NCI-H510A treated with DMSO at 0.1 percent for 48 hours (cell line): Measurements from ENCODE around the gene ARFGEF3.
"Not testable (repeated sequence)": the region's sequence is repeated elsewhere in the genome, so short reads cannot be mapped to it uniquely, and the experiment has no call there.

Experiments used
- DNase-seq: peaks from one replicate; lab custom pipeline; 2025; lab: John Stamatoyannopoulos, UW

Gene ARFGEF3

GRCh38 chr6:138211601-138212000 lies 49.9 kb downstream of the ARFGEF3 start:
- no peak for DNase-seq

GRCh38 chr6:138212530-138212929 lies 50.8 kb downstream of the ARFGEF3 start:
- DNase-seq, result not testable (repeated sequence)

DNA sequence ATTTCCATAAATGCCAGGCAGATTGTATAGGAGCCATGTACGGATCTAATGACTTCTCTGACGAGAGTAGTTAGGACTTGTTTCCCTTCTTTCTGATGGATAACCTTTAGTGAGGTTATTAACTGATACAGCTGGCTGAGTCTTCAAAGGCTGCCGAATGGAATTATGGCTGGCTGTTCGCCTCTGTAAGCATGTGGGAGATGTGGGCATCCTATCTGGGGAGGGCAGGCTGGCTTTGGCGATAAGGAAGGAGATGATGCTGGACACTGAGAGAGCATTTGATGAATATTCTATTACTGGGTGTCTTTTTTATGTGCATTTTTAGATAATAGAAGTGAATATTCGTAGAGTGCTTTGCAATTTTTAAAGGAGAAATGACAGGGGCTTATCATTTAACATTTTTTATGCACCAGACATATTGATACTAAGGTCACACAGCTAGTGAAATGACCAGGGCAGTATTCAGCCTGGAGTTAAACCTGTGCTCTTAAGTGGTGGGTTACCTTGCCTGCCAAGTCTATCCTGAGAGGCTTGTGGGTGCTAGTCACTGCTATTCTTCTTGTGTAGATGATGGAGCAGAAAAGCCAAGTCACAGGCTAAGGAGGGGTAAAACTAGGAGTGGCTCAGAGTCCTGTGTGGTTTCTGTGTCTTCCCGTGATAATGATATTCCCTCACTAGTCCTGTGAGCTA lies 53.5 kb downstream of the ARFGEF3 start:
- DNase-seq, result no peak

DNA sequence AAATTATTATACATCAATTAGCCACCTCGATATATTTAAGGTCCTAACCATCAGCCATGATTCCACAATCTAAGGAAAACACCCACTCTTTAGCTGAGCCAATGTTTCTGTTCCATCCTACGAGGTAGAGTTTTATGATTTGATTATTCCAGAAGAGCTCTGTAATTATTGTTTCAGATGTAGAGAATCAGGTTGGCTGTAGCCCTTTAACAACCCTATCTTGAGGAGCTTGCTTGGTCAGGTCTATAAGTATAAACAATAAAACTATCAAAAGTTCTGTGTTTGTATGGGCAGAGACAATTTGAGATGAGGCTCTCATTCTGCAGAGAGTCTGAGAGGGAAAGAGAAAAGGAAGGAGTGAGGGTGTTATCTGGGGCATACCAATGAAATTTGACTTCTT lies 56.7 kb downstream of the ARFGEF3 start, which contains the start of gene PBOV1:
Gene PBOV1, minus strand, starts transcription at position 43 of the 400 bp plus-strand sequence. CDS start 96 bp downstream, outside the sequence.
- DNase-seq, result no peak

DNA sequence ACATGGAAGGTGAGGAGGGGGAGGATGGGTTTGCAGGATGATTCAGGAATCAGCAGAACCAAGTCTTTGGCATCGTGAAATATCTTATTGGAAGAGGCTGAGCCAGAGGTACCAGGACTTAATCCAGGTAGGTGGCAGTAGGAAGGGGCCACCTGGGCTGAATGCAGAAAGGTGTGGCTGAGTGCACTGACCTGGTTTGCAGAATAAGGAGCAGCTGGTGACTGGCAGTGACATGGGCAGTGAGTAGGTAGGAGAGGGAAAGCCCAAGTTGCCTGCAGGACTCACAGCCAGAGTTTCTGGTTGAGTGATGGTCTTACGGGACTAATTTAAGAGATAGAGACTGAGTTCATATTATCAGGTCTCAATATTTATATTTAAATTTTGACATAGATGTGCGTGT lies 57.7 kb downstream of the ARFGEF3 start:
- peak; percentile 55 for DNase-seq

DNA sequence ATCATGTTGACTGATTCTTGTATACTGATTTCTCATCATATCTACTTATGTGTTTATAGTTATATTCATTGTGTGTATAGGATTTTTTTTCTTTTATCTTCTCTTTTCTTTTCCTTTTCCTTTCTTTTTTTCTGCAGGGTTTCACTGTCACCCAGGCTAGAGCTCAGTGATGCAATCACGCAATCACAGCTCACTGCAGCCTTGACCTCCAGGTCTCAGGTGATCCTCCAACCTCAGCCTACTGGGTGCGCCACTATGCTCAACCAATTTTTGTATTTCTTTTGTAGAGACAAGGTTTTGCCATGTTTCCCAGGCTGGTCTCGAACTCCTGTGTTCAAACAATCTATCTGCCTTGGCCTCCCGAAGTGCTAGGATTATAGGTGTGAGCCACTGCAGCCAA lies 58.2 kb downstream of the ARFGEF3 start:
- no peak for DNase-seq

GRCh38 chr6:138222901-138223546 lies 61.3 kb downstream of the ARFGEF3 start:
- peak; percentile 69 for DNase-seq

DNA sequence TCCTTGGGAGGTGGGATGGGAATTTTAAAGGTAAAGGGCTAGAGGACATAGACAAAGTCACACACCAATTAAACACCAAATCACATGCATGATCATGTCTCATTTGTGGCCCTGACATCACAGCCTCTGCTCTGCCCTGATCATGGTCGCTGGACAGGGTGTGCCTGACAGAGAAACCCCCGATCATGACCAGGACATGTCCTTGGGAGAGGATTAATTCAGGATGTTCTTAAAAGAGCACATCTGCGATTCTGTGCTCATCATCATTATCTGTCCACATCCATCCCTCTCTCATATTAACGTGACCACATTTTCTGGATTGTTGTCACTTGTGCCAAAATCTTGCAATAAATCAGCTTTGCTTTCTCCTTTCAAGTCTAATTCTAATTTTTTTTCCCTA lies 64.2 kb downstream of the ARFGEF3 start:
- DNase-seq, result no peak

- no peak for DNase-seq
Observed at GRCh38 chr6:138226700-138227315, 65.1 kb downstream of the ARFGEF3 start.

DNA sequence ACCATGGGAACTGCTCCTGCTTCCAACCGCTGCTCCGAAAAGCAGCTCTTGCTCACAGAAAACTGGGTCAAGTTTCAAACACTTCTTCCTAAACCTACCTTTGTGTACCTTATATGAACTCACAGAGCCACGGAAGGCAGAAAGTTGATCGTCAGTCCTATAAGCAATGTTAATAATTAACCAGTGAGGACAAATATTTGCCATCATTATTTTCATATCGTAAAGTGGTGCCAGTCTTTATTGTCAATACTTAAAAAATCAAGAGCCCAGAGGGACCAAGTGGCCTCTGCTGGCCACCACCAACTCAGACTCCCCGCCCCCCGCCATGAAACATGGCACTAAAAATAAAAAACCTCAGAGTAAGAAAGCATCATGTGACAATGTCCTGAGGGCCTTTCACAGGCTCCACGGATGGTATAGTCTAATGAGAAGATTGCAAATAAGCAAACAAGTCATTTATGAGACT lies 65.6 kb downstream of the ARFGEF3 start:
- DNase-seq, result peak; percentile 89

- peak; percentile 44 for DNase-seq
Observed at GRCh38 chr6:138229072-138229471, 67.3 kb downstream of the ARFGEF3 start.

DNA sequence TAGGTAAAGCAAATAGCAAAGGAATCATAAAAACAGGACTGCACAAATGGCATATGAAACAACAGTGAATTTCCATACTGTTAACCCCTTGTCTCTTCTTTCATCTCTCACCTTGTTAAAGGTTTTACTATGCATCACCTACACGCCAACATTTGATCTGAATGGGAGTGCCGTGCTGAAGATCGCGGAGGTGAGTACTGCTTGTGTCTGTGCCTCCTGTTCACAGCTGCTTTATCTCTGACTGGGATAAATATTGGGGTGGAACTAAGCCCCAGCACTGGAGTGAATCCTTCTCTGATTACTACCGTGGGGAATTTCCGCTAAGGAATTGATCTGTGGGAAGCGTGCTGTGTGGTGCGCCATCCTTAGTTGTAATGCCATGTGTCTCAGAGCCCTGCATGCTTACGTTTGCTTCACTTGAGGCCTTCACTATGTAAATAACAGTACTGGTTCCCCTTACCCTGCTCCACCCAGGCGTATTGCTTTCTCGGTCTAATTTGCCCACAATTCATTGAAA lies 68.0 kb downstream of the ARFGEF3 start:
- peak; percentile 28 for DNase-seq

DNA sequence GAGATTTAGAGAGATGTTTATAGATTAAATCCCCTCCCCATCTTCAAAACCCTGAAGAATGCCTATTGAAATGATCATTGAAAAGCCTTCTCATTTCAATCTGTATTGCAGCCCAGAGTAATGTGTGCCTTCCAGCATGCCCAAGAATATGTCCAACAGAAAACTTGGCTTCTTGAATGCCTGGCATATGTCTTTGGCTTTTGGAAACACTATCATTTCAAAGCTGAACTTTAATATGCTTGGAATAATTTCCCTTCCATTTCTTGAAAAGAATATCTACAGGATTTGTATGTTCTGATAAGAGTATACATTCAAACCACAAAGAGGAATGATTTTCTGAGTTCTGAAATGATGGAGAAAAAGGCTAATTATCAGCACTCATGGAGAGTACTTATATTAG lies 68.5 kb downstream of the ARFGEF3 start:
- no peak for DNase-seq

GRCh38 chr6:138230759-138231380 lies 69.1 kb downstream of the ARFGEF3 start:
- DNase-seq, result no peak

- peak; percentile 69 for DNase-seq
Observed at GRCh38 chr6:138231381-138231886, 69.7 kb downstream of the ARFGEF3 start.

DNA sequence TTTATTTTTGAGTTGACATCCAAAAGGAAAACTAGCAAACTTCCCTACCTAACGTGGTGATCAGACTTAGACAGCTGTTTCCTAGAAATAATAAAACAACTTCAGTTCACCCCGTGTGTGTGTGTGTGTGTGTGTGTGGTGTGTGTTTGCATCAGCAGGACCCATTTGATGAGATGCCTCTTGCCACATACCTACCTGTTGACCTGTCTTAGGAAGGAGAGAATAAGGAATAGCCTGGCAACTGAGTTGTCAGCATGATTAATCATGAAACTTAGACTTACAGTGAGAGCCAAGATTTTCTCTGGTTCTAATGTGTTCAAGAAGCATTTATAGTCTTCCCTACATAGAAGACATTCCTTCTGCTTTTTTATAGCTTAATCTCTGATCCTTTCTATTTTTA lies 72.6 kb downstream of the ARFGEF3 start:
- no peak for DNase-seq

DNA sequence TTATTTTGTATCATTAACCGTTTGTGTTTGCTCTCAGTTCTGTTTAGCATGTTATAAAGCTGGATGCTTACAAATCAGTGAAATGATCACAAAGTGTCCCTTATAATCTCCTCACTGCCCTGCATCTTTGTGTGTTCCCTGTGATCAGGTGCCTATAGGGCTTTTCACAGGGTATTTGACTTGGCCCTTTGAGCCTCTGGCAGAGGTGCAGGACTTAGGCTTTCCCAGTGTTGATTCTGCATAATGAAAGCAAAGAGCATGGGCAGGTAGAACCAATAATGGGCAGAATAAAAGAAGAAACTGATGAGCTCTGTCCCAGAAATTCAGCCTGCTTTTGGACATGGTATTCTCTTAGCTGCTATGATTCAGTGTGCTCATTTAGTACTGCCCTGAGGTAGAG lies 73.5 kb downstream of the ARFGEF3 start:
- DNase-seq, result no peak

DNA sequence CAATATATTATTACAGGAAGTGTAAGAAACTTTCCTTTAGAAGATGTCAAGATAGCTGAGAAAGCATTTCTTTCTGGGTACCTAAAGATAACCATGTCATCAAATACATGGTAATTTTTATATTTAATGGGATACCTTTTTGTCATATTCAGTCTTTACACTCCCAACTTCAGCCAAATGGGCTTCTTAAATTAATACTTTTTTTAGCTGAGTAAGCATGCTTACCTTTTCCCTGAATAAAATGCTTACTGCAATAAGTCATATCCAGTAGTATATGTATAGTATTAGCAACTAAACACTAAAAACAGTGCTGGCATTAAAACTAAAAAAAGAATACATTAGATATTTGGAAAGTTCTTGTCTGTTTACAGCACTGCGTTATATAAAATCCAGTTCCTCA lies 74.0 kb downstream of the ARFGEF3 start:
- no peak for DNase-seq

GRCh38 chr6:138237463-138237862 lies 75.7 kb downstream of the ARFGEF3 start:
- no peak for DNase-seq

GRCh38 chr6:138238368-138238767 lies 76.6 kb downstream of the ARFGEF3 start:
- DNase-seq, result peak; percentile 16

DNA sequence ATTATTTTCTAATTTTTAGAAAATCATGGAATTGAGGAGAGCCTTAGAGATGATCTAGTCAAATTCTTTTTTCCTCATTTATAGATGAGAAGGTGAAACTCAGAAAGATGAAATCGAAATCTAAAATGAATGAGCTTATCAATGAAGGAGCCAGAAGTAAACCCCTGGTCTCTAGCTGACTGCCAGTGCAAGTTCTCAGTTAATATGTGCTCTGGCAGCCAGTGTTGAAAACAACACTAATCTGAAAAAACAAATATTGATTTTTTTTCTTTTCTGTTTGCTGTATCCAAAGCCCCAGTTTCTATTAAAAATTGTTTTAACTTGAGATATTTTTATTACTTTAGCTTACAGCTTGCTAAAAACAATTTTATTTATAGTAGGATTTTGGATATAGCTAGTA lies 78.0 kb downstream of the ARFGEF3 start:
- no peak for DNase-seq
